Measurements from ENCODE around the gene LIPG.
A peak's percentile ranks its signal among the peaks of the same experiment; 100 is the strongest.
"Not testable (repeated sequence)": the region's sequence is repeated elsewhere in the genome, so short reads cannot be mapped to it uniquely, and the experiment has no call there.

Gene LIPG

DNA sequence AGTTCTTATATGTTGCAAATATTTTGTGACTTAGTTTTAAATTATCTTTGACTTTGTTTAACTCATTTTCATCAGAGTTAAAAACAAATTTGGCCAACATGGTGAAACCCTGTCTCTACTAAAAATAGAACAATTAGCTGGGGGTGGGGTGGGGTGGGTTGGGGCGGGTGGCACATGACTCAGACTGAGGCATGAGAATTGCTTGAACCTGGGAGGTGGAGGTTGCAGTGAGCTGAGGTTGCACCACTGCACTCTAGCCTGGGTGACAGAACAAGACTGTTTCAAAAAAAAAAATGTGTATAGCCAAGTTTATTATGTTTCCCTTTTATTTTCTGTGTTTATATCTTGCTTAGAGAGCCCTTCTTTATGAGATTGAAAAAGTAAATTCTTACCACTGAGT lies 14.2 kb upstream of the LIPG start:
- DNase-seq = no peak

DNA sequence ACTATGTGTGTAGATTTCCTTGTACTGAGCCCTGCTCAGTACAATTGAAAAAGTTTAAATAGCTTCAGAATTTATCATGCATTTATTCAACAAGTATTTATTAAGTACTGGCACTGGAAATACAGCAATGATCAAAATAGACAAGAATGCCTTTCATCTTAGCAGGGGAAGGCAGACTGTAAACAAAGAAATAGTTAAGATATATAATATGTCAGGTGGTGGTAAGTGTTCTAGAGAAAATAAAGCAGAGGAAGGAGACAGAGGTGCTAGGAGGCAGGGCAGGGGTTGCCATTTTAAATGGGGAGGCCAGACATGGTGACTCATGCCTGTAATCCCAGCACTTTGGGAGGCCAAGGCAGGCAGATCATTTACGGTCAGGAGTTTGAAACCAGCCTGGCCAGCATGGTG lies 13.6 kb upstream of the LIPG start:
- DNase-seq = no peak

DNA sequence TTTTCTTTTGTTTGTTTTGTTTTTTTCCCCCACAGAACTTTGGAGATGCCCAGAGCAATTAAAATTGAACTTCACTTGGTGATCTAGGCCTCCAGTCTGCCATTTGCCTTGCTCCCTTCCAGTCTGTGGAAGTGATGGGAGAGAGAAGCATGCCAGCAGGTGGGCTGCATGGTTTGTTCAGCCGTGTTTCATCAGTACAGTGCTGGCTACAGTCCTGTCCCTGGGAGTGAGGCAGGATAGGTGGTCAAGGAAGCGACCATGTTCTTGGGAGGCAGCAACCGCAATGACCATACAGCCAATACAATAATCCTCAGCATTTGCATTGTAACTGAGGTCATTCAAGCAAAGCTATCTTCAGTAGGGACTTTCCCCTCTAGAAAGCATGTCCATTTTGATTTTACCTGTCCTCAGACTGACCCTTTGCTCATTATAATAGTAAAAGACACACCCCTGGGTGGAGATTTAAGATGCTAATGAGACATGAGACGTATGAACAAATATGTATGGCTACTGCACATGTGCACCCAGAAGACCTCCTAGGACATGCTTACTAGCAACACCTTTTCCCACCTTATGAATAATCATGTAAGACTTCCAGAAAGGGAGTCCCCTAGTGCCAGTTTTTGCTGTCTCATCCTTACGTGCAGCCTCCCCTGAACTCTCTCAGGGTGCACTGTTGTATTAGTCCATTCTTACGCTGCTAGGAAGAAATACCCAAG lies 11.1 kb upstream of the LIPG start:
- DNase-seq = no peak

DNA sequence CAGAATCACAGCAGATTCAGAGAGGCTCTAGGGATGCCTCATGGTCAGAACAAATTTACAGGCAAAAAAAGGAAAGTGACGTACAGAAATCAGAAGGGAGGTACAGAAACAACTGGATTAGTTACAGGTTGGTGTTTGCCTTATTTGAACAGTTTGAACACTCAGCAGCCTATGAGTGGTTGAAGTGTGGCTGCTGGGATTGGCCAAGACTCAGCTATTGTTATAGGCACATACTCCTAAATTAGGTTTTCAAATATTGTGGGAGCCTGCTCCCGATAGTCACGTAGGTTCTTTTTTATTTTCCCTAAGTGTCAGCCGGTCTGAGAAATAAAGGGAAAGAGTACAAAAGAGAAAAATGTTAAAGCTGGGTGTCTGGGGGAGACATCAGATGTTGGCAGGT lies 8.9 kb upstream of the LIPG start:
- DNase-seq = no peak

DNA sequence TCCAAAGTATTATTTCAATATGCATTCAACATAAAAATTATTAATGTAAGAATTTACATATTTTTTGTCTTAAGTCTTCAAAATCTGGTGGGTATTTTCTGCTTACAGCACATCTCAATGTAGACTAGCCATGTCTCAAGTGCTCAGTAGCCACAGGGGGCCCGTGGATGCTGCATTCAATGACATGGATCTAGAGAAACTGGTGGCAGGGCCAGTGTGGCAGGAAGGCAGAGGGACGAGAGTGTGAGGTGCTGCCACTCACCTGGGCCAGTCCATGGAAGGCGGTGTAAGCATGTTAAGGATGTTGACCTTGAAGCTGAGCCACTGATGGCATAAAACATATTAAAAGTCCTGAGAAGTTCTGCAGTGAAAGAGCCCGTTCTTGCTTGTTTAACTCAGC lies 6.2 kb upstream of the LIPG start:
- no peak for DNase-seq

DNA sequence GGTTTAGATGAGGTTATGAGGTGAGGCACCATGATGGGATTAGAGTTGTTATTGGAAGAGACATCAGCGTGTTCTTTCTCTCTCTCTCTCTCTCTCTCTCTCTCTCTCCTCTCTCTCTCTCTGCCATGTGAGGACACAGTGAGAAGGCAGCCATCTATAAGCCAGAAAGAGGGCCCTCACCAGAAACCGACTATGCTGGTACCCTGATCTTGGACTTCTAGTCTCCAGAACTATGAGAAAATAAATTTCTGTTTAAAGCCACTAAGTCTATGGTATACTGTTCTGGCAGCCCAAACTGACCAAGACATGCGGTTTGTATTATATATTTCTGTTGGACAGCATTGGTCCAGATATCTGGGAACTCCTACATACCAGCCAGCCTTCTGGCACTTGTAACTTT lies 3.5 kb upstream of the LIPG start:
- no peak for DNase-seq

DNA sequence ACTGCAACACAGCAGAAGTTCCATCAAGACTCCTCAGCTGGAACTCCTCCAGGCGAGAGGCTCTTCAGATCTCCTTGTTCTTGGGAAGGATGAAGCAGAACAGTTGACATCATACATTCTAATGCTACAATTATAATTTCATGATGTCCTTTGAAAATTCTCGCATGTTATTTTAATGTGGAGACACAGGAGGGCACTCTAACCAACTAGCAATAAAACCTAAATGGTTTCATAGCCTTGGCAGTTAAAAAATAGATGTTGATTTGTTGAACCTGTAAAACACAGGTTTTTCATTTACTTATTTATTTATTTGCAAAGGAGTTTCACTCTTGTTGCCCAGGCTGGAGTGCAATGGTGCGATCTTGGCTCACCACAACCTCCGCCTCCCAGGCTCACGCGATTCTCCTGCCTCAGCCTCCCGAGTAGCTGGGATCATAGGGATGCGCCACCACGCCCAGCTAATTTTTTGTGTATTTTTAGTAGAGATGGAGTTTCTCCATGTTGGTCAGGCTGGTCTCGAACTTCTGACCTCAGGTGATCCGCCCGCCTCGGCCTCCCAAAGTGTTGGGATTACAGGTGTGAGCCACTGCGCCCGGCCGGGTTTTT lies 2.4 kb upstream of the LIPG start:
- DNase-seq = not testable (repeated sequence)

DNA sequence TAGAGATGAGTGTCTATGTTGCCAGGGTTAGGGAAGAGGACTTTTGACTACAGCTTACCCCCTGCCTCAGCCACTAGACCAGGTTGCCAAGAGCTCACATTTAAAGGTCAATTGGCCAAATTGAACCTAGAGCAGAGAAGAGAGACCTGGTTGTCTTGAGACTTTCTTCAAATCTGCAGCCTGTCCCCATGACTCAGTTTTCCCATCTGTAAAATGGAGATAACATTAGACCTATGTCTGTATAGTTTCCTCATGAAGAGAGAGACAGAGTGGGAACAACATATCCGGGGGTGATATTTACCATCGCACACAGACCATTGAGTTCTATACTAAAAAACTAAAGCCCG lies 1.6 kb upstream of the LIPG start:
- DNase-seq = no peak

DNA sequence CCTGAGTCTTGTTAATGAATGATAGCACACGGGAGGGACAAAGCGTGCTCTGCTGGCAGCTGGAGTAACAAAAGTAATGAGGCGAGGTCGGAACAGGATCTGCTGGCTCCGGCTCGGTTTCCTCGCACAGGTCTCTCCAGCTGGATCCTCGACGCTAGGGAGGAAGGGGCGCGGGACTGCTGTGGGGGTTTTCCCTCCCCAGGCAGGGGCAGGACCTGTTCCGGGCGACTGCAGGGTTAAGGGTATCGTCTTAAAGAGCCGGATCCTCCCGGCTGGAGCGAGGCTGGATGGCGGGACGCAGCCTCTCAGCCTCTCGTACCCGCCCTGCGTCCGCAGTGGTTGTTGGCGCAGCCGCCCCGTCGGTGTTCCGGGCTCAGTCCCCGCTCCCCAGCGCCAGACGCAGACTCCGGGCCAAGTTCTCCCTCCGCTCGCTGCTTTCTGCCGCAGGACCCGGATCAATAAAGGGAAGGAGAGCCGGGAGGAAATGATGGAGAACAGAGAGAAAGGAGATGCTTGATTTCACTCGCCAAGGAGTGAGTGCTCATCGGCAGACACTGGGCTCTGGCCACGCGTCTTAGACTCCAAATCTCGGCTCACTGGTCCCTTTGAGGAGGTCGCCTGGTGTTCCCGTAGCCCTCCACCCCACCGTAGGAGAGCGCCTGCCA lies 1.1 kb upstream of the LIPG start:
- peak; percentile 53 for DNase-seq

DNA sequence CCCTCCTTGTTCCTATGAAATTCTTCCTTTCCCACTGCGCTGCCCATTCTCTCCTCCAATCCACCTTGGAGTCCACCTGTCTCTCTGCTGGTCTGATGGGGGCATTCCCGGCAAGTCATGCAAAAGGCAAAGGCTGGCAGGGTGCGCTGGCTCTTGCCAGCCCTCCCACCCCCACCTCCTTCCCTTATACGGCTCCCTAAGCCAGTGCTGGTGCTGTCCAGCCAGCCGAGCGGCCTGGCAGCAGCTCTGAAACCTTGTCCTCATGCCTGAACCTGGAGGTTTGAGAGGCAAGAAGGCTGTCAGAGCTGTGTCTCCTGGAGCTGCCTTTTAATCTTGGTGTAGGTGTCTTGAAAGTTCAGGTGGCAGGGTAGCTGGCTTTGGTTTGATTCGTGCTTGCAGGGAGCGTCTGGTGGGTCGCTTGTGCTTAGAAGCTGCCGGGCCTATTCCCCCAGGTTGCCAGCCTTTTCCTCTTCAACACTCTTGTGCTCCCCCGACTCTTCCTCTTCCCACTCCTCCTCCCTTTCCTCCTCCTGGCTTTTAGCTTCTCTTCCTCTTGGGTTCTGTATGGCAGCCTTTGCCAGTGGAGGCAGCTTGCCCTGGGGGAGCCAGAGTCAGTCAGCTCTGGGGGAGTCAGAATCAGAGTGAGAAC lies 748 bp downstream of the LIPG start:
- DNase-seq = no peak

DNA sequence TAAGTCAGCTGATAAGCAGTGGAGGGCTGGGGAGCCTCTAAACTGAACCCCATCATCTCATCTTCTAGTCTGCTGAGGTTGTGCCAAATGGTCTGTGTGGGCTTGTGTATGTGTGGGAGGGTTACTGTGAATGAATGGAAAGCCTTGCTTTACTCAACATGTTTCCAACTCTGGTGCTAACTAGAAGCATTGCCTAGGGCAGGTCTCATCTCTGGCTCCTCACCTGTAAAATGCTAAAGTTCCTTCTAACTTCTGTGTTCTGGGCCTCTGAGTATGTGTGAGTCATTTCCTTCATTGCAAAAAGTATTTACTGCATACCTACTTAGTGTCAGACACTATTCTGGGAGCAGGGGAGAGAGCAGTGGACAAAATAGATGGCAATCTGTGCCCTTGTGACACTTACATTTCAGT lies 1.3 kb downstream of the LIPG start:
- DNase-seq = no peak

DNA sequence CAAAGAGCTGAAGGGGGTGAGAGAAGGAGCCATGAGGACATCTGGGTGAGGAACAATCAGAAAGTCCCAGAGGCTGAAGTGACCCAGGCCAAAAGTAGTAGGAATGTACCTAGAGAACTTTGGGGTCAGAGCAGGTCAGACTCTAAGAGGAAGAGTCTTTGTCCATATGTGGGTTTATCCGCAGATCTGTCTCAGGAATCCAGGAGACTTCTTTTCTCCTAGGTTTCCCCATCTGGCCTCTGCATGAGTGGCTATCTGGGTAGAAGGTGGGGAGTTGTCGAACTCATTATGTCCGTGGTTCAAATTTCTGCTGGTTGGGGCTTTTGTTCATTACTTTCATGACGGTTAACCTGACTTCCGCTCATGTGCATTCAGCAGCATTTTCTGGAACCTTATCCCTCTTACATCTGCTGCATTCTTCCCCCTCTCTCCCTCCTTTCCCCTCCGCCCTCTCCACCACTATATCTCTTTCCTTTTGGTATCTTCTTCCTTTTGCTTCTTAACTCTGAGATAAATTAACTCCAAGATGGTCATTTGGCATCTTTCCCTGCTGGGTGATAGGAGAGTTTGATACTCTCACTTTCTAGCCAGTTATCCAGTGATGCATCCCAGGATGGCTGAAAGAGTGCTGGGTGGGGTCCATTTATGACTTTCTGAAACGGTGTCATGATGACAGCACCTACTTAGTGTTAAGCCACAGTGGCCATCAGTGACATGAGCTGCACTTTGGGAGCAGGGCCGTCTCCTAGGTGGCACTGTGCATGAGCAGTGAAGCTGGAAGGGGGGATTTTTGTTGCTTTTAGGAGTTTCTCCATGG lies 2.1 kb downstream of the LIPG start:
- DNase-seq = no peak

DNA sequence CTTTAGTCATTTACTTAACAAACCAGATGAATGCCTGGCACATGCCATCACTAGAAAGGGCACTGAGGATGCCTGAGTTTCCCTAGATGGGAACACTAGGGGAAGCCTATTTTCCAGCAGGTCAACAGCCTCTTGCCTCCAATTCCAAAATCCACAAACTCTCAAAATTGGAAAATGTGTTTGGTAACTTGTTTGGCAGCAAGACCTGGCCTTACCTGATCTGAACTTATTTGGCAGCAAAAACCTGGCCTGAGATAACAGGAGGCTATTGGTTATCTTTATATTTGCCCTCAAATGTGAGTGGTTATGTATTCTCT lies 2.6 kb downstream of the LIPG start:
- DNase-seq = no peak

DNA sequence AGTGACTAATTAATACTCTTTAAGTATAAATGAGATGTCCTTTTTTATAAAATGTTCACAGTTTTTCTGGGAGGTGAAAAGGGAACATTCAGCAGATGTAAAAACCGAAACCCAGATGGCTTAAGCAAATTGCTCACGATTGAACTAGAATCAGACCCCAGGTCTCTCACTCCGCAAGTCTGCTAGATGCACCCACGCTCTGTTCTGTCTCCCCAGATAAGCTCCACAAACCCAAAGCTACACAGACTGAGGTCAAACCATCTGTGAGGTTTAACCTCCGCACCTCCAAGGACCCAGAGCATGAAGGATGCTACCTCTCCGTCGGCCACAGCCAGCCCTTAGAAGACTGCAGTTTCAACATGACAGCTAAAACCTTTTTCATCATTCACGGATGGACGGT lies 3.2 kb downstream of the LIPG start:
- DNase-seq = no peak

DNA sequence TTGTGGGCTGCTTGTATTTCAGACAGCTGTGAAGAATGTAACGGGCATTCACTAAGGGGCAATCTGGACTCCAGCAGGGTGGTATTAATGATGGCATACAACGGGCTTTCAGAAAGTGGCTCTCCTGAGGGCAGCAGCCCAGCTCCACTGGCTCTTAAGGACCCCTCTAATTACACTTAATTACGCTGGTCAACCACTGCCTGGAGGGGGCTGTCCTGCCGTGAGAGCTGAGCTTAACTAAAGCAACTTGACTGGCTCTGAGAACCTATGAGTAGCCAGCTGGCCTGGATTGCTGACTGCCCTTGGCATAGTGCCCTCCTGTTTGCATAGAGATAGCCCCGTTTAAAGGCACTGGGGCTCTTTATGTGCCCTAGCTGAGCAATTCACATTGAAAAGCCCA lies 3.8 kb downstream of the LIPG start:
- DNase-seq = no peak

DNA sequence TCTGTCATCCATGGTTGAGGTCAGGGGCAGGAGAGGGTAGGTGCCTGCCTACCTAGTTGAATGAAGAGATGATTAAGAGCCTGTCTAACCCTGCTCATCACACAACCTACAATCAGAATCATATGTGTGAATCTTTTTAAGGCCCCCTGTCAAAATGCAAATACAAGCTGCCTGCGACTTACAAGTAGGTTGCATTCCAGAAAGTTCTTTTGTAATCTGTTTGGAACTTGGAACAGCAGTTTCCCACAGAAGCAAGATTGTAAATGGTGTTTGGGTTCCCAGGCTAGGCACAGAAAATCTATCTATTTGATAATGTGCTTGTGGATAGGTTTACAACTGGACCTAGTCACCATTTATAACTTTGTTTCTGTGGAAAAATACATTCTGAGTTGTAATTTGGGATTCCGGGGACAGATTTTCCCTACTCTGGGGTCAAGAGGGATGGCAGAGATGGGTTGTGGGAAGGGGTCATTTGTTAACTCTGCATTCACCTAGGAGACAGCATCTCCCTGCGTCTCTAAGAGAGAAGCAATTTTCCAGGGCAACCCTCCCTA lies 4.4 kb downstream of the LIPG start:
- DNase-seq = no peak

DNA sequence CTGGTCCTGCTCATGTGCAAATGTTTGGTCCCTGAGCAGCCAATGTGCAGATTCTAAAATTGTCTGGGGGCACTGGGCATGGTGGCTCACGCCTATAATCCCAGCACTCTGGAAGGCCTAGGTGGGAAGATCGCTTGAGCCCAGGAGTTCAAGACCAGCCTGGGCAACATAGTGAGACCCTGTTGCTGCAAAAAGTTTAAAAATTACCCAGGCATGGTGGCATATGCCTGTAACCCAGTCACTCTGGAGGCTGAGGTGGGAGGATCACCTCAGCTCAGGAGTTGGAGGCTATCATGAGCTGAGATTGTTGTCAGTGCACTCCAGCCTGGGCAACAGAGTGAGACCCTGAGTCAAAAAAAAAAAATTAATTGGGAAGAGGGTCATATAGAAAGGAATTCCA lies 5.1 kb downstream of the LIPG start:
- DNase-seq = no peak

DNA sequence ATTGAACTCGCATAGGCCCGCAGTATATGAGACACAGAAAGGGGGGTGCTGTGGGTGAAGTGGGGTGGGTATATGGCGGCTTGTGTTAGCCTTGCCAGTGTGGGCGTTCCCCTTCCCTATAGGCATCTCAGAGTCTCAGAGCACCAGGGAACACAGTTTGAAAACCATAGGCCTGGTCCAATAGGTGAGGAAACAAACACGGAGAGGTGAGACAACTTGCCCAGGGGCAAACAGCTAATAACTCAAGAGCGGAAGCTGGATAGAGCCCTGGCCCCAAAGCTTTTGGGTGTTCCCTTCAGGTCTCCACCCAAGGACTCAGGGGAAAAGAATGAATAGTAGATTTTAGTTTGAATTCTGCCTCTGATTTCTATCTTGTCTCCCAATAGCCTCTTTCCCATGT lies 7.9 kb downstream of the LIPG start:
- DNase-seq = no peak

DNA sequence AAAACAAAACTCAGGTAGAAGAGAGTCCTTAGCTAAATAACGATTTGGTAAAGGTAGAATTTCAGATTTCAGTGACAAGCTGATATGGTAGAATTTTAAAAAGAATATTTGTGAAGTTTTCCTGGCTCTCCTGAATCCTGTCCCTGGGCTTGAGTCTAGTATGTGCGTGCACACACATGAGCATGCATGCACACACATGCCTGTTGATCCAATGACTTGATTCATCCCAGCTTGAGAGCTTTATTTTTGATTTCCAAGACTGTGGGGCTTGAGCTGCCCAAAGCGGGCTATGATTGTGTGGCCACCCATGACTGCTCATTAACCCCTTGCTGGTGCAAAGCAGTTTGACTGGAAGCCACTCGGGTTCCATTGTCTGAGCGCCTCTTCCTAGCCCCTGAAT lies 9.0 kb downstream of the LIPG start:
- DNase-seq = no peak

DNA sequence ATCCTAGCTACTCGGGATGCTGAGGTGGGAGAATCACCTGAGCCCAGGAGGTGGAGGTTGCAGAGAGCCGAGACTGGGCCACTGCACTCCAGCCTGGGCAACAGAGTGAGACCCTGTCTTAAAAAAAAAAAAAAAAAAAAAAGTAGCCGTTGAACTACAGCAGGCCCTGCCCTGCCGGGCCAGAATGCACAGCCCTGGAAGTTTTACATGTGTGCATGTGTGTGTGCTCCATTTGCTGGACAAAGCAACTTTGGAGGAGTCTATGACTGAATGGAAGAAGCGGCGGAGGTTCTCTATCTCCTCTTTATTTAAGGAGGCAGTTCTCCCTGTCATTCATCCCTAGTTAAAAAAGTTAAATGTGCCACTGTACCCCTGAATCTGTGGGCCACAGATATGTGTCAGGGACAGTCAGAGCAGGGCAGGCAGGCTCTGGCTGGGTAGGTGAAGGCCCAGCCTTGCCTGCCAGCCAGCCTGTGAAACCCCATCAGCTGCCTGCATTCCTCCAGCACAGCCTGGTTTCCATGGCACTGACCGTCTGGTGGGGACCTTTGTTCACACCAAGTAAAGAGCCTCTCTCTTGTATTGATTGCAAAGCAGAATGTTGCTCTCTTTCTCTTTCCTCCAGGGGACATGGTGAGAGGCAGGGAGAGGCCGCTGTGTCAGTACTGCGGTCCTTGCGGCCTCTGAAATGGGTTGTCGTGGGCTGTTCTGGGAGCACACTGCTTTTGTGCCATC lies 10.9 kb downstream of the LIPG start:
- no peak for DNase-seq

DNA sequence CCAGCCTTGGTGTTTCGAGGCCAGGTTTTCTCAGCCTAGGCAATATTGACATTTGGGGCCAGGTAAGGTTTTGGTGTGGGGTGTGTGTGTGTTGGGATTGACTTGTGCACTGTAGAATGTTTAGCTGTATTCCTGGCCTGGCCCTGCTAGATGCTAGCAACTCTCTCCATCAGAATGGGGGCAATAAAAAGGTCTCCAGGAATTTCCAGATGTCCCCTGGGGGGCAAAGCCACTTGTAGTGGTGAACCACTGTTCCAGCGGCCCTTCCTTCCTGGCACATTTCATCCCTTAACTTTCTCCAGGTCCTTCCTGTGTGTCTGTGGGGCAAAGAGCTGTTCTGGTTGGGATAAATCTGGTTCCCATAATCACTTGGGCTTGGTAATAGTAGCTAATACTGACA lies 12.0 kb downstream of the LIPG start:
- DNase-seq = no peak

DNA sequence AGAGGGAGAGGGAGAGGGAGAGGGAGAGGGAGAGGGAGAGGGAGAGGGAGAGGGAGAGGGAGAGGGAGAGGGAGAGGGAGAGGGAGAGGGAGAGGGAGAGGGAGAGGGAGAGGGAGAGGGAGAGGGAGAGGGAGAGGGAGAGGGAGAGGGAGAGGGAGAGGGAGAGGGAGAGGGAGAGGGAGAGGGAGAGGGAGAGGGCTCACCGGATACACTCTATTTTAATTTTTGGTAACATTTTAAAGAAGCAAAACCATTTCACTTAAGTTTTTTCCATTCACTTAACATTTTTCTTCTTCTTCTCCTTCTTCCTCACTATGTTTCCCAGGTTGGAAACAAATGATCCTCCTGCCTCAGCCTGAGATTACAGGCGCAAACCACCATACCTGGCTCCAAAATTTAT lies 17.2 kb downstream of the LIPG start:
- not testable (repeated sequence) for DNase-seq

Data from activated CD8-positive, alpha-beta memory T cell treated with anti-CD3 and anti-CD28 coated beads, Interleukin-2, amount 50 U/mL, for 48 hours (primary cell).